HG03159 (cell line): ENCODE measurements around the gene GRIA4.
"Not testable (repeated sequence)": the region's sequence is repeated elsewhere in the genome, so short reads cannot be mapped to it uniquely, and the experiment has no call there.

ENCODE experiments used
- ATAC-seq: cut with Tn5 transposase; IDR thresholded peaks from one replicate; pipeline ENCODE4 v1.9.1; 2021; ENCODE audit warnings: mild to moderate bottlenecking, moderate library complexity; ENCODE audit not compliant: unreplicated experiment

Gene GRIA4

DNA sequence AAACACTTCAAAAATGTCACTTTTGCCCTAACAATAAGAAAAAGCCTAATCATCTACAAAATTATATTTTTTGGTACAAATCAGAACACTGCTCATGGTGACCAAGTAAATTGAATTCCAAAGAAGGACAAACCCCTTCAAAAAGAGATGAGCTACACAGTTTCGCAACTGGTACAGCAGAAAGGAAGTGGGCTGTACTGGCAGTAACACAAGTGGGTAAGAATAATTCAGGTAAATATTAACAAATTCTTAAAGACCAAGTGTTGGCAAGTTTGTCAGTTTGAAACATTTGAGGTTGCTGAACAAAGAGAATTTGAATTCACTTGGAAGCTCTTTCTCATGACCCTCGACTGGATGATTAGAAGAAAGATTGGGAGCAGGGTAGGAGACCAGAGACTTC is 376.7 kb downstream of the GRIA4 start:
- ATAC-seq = no peak

DNA sequence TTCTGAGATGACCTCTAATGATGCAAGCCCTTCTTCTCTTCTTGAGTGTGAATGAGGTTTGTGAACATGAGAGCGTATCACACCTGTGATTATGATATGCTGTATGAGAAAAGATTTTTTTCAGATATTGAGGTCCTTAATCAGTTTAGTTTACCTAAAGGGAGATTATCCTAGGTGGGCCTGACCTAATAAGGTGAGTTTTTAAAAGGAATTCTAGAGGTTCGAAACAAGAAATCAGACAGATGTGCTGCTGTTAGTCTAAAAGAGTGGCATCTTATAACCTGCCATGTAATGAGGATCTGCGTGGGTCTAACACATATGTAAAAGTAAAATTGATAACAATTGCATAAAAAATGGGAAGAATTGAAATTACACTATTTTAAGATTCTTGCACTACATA is 378.3 kb downstream of the GRIA4 start:
- ATAC-seq = no peak

DNA sequence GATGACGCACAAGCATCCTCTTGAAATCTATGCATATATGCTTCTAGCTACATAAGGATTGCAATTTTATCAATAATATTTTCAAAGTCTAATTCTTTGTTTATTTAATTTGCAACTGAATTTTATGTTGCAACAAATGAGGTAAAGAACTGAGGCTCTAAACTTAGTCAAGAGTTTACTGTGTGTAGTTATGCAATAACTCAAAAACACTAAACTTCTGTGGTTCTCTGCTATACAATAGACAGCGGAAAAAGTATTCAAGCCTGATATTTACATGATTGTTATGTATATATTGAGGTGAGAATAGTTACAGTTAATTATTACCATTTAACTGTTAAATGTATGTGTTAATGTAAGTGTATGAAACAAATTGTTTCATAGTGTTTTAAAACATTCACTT is 379.3 kb downstream of the GRIA4 start:
- no peak for ATAC-seq

DNA sequence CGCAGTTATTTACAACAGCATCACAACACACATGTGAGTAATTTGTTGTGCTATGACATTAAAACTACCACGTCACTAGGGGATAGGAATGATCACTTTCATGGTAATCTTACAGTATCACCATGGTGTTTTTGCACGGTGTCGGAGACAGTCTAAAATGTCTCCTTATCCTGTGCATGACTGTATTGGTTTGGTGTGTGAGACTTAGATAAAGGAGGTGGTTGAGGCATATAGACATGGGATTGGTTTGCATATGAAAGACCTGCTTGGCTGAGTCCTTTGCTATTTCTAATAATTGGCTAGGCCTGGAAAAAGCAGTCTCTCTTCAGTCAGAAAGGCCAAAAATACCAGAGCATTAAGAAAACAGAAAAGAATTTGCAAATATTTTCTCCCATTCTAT is 382.0 kb downstream of the GRIA4 start:
- no peak for ATAC-seq

DNA sequence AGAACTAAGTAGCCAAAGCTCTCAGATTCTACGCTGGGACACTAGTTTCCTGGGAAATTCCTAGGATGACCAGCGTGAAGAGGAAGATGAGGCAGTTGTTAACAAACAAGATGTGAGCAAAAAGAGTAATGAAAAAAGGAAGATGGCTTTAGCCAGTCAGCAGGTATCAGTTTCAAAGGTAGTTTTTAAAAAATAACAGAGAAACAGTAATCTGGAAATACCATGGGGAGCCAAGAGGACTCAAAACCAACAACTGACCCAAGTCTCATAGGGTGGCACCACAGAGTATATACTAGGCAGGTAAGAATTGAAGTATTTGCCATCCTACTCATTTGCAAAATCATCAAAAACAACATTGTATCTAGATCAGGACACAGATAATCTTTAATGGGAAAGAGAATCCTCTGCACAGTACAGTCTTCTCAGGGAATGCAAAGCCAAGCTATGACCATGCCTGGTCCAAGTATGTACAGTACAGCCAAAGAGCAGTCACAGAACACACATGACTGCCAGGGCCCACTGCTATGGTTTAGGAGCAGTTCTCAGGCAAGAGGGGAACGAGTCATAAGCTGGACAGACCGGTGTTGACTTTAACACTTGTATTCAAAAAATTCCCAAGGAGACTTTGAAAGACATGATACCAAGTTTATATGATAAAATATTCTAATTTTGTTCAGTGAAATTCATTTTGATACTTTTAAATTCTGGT is 391.6 kb downstream of the GRIA4 start:
- peak; percentile 46 for ATAC-seq

DNA sequence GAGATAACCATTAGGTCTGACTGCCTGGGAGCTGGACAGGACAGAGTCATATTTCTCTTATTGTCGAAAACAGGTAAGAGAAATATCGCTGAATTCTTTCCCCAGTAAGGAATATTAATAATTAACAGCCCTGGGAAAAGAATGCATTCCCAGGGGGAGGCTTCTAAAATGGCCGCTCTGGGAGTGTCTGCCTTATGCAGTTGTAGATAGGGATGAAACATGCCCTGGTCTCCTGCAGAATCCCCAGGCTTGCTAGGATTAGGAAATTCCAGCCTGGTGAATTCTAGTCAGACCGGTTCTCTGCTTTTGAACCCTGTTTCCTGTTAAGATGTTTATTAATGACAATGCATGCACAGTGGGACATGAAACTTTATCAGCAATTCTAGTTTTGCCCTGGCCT is 393.2 kb downstream of the GRIA4 start:
- not testable (repeated sequence) for ATAC-seq

DNA sequence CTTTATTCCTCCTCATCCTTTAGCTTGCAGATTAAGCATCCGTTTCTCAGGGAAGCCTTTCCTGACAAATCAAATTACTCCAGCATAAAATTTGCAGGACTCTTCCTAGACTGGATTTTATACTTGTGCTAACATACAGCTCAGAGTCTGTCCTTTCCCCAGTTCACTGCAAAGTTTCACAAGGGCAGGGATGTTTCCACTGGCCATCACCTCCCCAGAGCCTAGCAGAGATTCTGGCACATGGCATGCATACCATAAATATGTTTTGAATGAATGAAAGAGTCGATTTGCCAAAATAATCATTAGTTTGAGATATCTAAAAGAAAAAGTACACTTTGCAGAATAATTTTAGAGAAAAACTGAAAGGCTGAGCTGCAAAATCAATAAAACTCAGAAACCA is 401.6 kb downstream of the GRIA4 start:
- ATAC-seq = no peak

DNA sequence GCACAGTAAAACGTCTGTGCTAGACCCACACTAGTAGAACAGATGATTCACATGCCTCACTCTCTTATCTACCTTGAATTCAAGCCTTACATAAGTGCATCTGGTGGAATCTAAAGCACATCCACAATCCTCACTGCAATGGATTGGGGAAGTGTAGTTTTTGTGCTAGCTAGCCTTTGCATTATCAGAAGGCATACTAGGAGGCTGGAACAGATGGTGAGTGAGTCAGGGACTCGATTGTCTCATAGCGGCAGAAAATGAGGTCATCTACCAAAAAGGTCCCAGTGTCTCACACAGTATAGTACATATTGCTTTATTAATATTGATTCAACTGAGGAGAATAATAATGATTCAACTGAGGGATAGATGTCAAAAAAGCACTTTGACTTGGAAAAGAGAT is 402.9 kb downstream of the GRIA4 start:
- ATAC-seq = no peak

DNA sequence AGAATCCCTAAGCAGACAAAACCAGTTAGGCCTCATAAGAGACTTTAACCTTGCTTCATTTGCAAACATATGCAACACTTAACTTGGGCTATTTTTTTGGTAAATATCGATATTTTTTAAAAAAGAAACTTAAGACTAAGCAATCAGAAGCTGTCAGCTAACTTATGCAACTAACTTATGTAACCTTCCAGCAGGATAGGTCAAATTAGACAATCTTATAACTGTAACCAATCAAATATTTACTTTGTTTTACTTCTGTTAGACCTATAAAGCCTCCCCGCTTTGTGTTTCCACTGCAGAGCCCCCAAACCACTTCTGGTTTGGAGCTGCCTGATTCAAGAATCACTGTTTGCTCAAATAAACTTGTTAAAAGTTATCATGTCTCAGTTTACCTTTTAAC is 404.2 kb downstream of the GRIA4 start:
- ATAC-seq = no peak

DNA sequence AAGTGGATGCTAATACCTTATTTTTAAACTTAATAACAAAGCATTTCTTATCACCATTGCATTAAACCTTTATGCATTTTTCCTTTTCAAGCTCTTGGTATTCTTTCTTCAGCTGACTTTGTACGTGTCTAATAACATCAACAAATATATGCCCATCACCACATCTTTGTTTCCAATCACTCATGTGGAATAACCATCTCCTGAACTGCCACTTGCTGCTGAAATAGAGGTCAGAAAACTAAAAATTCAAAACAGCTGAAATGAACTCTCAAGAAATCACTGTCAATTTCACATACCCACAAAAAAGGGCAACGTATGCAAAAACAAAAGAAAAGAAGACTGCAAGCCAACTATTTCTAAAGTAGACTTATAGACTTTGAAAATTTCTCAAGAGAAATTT is 404.7 kb downstream of the GRIA4 start:
- ATAC-seq = no peak

DNA sequence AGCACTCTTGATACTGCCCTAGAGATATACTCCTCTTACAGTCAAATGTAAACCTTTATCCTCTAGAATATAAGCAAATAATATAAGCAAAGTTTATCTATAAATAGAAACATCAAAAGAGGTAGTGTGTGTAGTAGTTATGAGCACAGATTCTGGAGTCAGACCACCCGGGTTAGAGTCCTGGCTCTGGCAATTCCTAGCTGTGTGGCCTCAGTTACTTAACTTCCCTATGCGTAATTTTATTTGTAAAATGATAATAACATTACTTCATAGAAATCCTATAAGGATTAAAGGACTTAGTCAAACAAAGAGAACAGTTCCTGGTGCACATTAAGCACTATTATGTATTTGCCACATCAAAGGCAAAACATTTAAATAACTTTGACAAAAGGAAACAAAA is 405.2 kb downstream of the GRIA4 start:
- no peak for ATAC-seq

DNA sequence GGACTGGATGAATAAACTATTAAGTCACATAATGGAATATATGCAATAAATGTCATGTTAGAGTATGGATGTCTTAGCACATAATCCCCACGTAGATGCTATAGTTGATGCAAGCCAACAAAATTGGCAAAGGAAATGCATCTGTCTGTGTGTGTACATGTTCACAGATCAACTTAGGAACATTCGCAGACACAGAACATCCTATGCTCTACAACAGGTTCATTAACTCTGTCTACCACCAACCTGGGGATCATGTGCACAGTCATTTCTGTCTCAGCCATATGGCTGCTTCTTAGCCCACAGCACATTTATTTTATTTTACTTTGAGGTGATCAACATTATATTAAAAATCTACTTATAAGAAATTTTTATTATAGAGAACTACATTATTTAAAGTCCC is 407.2 kb downstream of the GRIA4 start:
- ATAC-seq = no peak

DNA sequence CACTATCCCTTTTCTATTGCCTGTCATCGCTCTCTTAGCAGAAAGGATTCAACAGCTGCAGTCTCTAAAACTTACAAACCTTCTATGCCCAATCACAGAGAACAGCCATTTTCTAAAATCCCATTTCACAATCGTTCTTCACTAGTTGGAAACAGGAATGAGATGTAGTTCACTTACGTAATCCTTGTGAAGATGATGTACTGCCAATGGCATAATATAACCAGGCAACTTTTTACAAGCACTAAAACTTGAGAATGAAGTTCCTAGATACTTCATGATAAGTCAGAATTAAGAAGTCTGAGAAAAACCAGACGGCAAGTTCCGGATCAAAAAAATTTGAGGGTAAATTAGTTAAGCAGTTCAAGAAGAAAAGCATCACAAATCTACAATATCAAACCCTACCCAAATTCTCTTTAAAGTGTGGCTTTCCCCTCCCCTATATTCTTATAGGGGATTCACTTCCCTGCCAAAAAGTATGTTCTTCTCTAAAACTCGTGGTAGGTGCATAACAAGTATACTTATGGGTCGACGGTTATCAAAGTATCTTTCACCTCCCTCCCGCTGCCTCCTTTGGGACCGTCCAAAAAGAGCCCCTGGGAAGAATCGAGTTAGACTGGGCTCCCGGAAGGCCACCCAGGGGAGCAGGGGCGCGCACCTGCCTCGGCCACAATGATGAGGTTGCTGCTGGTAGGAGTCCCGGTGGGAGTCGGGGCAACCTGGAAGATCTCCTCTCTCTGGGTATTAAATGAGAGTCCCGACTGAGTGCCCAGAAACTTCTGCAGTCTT is 411.5 kb downstream of the GRIA4 start:
- peak; percentile 13 for ATAC-seq

DNA sequence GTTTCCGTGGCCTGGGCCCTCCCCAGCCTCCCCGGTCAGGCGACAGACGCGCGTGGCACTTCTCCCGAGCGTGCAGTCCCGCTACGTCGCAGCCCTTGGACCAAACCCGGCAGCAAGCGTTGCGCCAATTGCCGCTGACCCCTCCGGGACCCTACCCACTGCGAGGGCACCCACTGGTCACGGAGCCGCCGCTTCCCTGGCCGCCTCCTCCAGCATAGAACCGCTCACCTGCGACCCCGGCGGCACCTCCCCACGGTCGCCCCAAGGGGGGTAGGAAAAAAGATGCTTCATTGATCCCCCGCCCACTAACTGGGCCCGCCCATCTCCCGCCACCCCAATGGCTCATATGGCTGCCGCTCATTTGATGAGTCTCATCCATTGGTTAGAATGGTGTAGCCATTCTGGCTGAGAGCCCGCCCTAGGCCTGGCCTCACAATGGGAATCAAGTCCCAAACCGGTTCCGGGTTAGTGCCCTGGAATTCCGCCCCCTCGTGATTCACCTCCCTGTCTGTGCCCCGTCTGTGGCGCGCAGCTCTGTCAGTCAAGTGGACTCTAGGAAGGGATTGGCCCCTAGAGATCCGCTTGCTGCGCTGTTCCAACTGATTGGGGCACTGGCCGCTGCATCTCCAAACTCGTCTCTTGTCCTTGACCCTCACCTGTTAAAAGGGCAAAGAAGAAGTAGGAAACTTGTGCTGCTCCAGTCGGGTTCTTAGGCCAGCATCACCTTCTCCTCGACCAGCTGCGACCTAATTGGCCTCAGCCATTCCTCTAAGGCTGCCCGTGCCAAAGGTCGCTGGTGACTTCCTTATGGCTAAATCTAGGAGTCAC is 412.3 kb downstream of the GRIA4 start, which contains the start of gene MSANTD4:
Gene MSANTD4 (minus strand): TSS at position 274 of the 828 bp plus-strand sequence. CDS start 11,323 bp downstream, outside the sequence.
- ATAC-seq = peak; percentile 97

DNA sequence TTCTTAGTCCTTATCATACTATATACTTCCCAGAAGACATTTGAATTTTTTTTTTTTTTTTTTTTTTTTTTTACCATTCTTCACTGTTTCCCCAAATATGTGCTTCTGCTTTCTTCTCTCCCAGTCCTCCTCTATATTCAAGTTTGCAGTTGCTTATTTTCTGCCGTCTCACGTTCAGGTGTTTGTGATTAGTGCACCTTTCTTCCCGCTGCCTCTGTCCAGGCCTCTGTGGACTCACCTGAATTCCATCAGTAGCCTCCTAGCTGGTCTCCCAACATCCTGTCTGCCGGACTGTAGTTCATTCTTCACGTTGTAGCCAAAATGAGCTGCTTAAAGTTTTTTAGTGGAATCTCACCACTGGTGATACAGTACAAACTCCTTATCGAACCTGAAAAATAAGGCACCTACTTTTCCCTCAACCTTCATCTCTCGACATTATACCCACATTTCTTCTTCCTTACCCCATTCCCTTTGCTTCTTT is 413.0 kb downstream of the GRIA4 start:
- no peak for ATAC-seq

DNA sequence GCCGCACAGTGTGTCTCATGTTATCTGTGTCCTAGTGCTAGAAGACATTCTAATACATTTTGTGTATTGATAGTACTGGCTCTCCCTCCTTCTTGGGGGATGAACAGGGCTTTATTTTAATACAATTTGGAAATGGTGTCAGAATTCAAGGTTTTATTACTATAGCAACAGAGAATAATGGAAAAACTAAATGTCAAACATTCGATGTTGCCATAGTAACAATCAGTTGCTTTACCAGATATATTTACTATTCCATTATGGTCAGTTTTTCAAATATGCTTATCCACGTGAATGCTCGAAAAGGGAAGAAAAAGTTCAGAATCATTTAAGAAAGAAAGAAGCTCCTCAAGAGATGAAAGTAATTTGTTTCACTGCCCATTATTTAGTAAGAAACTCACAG is 420.7 kb downstream of the GRIA4 start:
- ATAC-seq = no peak

DNA sequence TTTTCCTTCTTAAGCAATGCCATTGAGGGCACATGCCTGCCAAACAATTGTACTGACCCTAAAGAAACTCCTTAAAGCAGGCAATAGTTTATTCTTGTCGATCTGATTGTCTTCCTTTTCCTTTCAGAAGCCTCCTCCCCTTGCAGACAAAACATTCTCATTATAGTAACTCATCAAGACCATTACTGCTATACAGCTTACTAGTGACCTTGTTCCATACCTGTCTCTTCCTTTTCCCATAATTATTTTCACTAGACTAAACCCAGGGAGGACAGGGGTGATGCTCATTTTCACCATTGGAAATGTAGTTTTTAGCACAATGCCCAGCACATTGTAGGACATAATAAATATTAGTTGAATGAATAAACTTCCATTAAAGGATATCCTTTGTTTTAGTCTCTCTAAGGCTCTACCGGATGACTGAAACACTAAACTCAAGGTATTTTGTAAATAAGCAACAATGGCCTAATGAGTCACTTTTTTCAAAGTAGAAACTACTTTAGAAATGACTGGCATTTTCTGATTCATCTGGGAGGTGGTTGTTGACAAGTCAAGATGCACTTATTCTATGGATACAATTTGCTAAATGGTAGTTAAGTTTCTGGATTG is 421.4 kb downstream of the GRIA4 start:
- ATAC-seq = no peak
